HPDE6-E6E7 (cell line): Measurements from ENCODE around the gene P2RY14.
"Not testable (repeated sequence)": the region's sequence is repeated elsewhere in the genome, so short reads cannot be mapped to it uniquely, and the experiment has no call there.

Source experiments
- DNase-seq: peaks from one replicate; pipeline ENCODE4 v3.0.0; 2011; ENCODE audit warnings: missing footprints; ENCODE audit errors: extremely low spot score

P2RY14 gene

DNA sequence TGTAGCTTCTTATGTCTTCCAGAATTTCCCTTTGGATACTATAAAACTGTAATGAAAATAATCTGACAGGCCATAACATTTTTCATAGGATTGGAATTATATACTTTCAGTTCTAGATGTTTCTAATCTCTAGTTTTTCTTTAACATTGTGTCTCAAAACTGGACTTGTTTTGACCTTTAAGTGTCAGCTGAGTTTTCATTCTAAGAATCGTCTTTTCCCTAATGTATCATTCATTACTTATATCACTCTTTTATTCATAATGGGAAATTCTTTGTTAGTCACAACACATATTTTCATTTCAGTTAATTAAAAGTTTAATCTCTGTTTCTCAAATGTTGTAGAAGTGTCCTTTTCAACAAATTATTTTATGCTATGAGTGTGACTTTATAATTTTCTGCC is 87.2 kb downstream of the P2RY14 start:
- no peak for DNase-seq

DNA sequence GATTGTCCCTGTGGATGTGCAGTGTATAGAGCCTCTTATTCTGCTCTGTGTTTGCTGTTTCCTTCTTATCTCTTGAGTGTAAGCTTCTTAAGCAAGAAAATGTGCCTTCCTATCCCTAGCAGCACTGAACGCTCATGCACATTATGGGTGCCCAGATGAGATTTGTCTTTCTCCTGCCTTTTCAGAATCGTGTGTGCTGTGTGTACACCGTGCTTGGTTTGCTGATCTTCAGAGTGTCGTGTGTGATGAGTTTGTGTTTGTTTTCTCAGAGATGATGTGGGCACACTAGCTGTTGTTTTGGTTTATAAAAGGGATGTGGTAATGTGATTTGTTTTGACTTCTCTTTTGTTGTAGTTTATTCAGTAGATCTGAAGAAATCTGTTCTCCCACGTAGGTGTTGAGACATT is 95.1 kb downstream of the P2RY14 start:
- DNase-seq = no peak

DNA sequence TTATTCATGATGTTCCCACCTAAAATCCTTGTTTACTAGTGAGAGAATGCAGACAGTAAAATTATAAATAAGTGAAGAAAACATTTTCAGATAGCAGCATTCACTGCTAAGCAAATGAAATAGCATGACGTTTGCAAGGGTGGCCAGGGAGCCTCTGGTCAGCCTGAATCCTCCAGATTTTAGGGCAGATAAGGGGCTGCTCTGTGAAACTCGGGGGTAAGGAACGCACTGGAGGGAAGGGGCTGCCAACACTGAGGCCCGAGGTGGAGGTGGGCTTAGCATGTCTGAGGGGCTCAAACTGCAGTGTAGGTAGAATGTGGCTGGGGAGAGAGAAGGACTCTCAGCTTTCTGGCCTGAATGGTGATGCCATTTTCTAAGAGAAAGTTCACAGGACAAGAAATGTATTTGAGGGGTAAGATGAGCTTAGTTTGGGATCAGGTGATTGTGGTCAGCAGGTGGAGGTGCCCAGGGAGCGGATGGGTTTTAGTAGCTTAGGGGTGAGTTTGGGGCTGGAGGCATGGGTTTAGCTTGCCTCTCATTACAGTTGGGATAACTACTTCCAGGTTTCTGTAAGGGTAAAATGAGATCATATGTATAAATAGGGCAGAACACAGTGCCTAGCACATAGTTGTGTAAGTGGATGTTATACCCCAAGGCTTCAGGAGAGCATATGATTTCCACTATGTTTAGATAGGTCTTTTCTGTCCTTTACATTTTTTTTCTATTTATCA is 95.8 kb downstream of the P2RY14 start:
- no peak for DNase-seq

DNA sequence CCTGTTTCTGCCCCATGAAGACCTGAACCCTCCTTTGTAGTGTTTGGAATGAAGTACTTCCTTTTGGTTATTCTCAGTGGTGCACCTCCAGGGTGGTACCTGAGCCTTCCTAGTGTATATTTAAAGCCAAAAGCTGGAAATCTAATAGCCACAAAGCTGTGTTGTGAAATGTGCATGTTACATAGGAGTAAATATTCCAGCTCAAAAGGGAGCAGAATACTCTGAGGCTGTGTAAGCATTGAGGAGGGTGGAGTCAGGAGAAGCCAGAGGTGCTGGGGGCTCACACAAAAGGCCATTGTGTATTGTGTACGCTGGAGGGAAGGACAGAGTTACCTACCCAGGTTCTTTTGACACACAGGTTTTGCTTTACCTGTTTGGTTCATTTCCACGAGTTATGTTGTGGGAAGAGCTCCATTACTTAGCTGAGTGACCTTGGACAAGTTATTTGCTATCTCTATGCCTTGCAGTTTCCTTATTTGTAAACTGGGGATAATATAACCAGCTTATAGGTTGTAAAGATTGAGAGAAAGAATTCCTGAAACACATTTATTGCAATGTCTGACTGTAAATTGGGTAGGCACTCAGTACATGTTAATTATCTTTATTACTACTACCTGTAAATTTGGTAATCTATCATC is 100.0 kb downstream of the P2RY14 start:
- DNase-seq = no peak

DNA sequence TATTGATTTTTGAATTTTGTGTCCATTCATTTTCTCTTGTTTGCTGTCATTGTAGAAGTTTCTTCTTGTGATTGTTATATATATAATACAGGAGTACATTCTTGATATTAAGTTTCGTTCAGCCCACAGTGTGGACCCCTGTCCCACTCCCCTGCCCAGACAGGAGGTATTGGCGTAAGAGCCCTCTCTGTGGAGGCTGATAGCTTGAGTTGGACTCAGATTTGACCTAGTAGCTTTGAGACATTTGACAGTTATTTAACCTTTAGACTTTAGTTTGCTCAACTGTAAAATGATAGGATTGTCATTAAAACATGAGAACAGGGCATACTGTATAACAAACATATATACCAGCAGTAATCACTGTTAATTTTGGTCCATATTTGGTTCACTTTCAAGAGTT is 102.4 kb downstream of the P2RY14 start:
- no peak for DNase-seq

DNA sequence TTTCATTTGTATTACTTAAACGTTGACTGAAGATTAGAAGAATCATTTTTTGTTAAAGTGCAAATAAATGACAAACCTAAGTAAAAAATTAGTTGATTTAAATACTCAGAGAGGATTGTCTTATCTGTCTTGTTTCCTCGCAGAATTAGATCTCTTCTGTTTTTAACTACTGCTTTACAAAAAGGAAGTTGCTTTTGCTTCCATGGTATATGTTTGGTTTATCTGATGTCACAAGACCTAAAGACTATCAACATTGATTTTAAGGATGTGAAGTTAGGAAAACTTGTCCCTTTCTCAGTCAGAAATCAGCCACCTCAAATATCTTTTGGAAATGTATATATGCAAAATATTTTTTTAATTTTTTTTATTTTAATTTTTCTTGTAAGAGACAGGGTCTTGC is 104.0 kb downstream of the P2RY14 start:
- DNase-seq = no peak

DNA sequence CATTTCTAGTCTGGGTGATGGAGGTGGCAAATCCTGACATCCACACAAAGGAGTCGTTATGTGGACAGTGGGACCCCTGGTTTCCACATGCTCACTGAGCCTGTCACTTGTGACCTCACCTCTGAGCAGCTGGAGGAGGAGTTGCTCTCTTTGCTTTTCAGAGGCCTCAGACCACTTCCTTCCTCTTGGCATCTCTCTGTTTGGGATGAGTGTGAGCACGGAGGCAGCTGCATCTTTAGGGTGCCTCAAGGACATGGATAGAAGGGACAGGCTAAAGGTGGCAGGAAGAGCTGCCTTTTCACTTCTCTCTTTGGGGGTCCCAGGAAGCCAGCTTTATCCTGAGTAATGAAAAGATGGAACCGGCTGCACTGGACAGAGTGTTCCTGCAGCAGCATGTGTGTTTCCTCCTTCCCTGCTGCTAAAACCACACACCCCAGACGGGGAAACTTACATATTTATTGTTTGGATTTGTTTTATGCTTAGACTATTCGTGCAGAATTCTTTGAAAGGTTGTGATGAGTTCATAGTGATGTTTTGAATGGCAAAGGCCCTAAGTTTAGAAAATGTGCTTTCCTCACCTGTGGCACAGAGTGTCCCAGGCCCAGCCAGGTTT is 107.1 kb downstream of the P2RY14 start:
- DNase-seq = no peak

DNA sequence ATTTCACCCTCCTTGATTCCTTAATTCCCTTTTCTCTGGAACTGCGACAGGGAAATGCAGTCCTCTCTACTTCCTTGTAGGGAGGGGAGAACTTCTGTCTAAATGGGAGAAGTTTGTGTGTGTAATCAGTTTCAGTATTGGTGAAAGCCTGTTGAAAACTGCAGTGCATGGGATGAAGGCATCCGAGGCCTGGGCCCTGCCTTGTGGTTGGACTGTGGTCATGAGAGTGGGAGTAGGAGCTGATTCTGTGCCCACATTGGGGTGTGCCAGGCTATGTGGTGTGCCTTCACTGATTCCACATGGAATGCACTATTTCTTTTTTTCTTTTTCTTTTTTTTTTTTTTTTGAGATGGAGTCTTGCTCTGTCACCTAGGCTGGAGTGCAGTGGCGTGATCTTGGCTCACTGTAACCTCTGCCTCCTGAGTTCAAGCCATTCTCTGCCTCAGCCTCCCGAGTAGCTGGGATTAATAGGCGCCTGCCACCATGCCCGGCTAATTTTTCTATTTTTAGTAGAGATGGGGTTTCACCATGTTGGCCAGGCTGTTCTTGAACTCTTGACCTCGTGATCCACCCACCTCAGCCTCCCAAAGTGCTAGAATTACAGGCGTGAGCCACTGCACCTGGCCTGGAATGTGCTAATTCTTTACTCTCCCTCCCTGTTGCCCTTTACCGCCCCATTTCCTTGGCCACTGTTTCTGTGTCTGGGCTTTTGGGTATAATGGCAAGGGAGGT is 108.2 kb downstream of the P2RY14 start:
- not testable (repeated sequence) for DNase-seq

DNA sequence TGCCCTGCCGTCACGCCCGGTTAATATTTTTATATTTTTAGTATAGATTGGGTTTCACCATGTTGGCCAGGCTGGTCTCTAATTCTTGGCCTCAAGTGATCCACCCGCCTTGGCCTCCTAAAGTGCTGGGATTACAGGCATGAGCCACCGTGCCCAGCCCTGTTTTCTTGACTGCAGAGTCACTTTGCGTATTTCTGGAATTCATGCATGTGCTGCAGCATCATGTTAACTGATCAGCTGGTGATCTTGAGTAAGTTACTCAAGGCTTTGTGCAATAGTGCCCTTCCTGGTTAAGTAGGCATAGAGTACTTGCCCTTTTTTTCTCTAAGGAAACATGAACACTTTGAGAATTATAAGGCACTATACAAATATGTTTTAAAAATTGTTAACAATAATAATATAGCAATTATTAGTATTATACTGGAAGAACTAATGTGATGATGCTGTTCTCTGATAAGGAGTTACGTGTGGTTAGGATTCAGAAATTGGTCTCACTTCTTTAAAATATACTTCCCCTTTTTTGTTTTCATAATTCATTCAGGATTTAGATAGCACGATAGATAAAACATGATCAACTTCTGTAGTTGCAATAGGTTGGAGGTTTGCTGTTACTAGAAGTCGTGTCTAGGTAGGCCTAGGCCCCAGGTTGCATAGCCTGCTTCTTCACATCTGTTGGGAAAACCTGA is 108.9 kb downstream of the P2RY14 start:
- DNase-seq = no peak

DNA sequence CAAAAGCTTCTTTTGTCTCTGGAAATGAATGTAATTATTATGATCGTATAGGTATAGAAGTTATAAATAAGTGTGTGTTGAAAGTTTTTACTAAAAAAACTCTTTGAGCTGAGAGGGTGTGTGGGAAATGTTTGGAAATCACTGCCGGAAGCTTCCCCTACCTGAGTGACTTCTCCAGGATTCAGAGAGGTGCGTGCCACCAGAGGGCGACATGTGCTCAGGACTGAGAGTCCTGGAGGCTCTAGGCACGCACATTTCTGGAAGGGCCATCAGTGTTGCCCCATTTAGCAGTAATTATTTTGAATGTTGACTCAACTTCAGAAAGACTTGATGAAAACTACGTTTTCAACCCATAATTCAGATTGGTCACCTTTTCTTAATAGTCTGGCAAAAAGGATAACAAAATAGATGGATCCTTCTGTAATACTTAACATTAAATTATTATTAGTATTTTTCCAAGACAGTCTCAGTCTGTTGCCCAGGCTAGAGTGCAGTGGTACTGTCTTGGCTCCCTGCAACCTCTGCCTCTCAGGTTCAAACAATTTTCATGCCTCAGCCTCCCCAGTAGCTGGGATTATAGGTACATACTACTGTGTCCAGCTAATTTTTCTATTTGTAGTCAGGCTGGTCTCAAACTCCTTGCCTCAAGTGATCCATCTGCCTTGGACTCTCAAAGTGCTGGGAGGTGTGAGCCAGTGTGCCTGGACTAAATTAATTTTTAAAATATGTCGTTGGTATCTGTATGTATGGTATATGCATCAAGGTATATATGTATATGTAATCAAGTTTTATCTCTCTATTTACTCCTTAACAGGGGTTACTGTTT is 109.9 kb downstream of the P2RY14 start:
- DNase-seq = peak; percentile 52

DNA sequence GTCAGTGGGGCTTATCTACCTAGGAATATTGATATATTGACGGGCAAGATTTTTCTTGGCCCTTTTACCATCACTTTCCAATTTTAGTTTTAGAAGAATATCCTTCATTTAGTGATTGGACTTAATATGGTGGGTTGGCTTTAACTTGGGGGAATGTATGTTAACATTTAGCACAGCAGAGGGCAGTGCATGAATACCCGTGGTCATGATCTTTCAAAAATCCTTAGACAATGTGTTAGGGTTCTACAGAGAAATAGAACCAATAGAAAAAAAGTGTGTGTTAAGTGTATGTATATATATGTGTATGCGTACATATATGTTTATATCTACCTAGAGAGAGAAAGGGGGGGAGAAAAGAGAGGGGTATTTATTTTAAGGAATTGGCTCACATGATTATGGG is 112.2 kb downstream of the P2RY14 start:
- no peak for DNase-seq

DNA sequence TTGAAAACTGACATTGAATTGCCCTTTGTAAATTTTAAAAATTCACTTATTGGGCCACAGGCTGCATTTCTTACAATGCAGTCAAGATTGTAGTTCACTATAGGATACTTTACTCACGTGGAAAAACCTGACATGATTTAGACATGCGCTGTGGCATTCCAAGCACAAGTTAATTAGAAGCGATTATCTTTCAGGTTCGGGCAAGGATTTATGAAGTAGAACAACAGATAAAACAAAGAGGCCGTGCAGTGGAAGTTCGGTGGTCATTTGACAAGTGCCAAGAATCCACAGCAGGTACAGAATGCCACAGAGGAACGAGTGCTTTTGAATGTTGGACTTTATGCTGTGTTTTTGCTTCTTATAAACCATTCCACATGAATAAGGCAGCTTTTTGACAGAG is 113.1 kb downstream of the P2RY14 start:
- no peak for DNase-seq
